Tibial nerve (tissue), 4 donors: ENCODE results near the gene MAP3K14. TPM values are rescaled to one million over a fixed set of nuclear protein-coding genes. Genes with fewer than 3 reads are reported as not detected.
A peak's percentile ranks its signal among the peaks of the same experiment; 100 is the strongest.

Experiments
- DNase-seq, 2 donors: peaks; one replicate each; pipeline ENCODE4 v3.0.0-alpha.2; 2019; ENCODE audit warnings: low spot score in 2 of 2
- H3K27ac ChIP-seq, 4 donors: fragments of 200-600 bp; sonication (generic) in 3 of 4; one replicate each; pipeline ENCODE4 v1.5.1; 2017 to 2019; ENCODE audit warnings: mild to moderate bottlenecking in 1 of 4
- H3K27me3 ChIP-seq, 2 donors: fragments of 200-600 bp; sonication (generic) in 1 of 2; one replicate each; pipeline versions ENCODE4 v1.5.1 to v1.6.0; 2017 to 2019
- H3K36me3 ChIP-seq, 3 donors: fragments of 200-600 bp; sonication (generic); one replicate each; pipeline ENCODE4 v1.5.1; 2018 to 2019
- H3K4me1 ChIP-seq, 4 donors: fragments of 200-600 bp; sonication (generic) in 3 of 4; one replicate each; pipeline ENCODE4 v1.5.1; 2017 to 2019
- H3K4me3 ChIP-seq, 4 donors: fragments of 200-600 bp; sonication (generic) in 3 of 4; one replicate each; pipeline ENCODE4 v1.5.1; 2017 to 2019; ENCODE audit warnings: mild to moderate bottlenecking in 1 of 4, moderate library complexity in 1 of 4
- H3K9me3 ChIP-seq, 4 donors: fragments of 200-600 bp; sonication (generic) in 3 of 4; one replicate each; pipeline ENCODE4 v1.5.1; 2017 to 2019
- EP300 ChIP-seq, 2 donors: sonication (generic); formaldehyde crosslinking; IDR thresholded peaks; one replicate each; pipeline ENCODE4 v1.6.1; 2017; ENCODE audit warnings: antibody characterized with exemption in 2 of 2, mild to moderate bottlenecking in 1 of 2
- POLR2A ChIP-seq, 2 donors: fragments of 450-650 bp; IDR thresholded peaks; one replicate each; pipeline ENCODE4 v1.6.1; 2017; ENCODE audit warnings: antibody characterized with exemption in 2 of 2, mild to moderate bottlenecking in 2 of 2, moderate library complexity in 2 of 2
- WGBS, 2 donors: methylation state at CpG; one replicate each; pipeline ENCODE4 v1.1.5; 2018; 5-methylcytosine and 5-hydroxymethylcytosine counted together
- total RNA-seq, 4 donors: library from RNA; depleted of rRNA; stranded (reverse); fragments of >200 nt; gene quantifications; one replicate each; pipeline ENCODE4 v1.1.0, GENCODE V29; 2016
- TF ChIP-seq, protein P1 (sequence below), 5 experiments: fragments of 200-600 bp in 3 of 5; fragments of 450-650 bp in 2 of 5; sonication (generic) in 3 of 5; IDR thresholded peaks; one replicate each; pipeline ENCODE4 v1.5.1; 2016 to 2019; ENCODE audit warnings: antibody characterized with exemption in 5 of 5, mild to moderate bottlenecking in 3 of 5, moderate library complexity in 2 of 5

MAP3K14 gene
- total RNA-seq, 4 donors from 2014 or later = 9.6 to 15.6 (median 13.3) TPM

DNA sequence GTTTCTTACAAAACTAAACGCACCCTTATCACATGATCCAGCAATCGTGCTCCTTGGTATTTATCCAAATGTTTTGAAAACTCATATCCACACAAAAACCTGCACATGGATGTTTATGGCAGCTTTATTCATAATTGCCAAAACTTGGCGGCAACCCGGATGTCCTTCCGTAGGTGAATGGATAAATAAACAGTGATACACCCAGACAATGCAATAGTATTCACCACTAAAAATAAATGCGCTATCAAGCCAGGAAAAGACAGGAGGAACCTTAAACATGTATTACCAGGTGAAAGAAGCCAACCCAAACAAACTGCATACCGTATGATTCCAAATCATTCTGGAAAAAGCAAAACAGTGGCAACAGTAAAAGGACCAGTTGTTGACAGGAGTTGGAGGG lies 64.9 kb downstream of the MAP3K14 start:
- H3K9me3 ChIP-seq = no peaks in the 10 kb centered on the region
- H3K27me3 ChIP-seq = peaks cover 0 to 7% of the 10 kb centered on the region in 2 donors
- H3K27ac ChIP-seq = no peak overlapping the region
- H3K4me3 ChIP-seq = no peak overlapping the region
- peaks cover 0 to 13% (median 6%) of the 10 kb centered on the region in 4 donors for H3K4me1 ChIP-seq
- DNase-seq = no peak
- TF ChIP-seq POLR2A (IDR thresholded peaks at IDR 0.05) (no peak), EP300 (IDR thresholded peaks at IDR 0.05) (no peak)
- TF ChIP-seq, protein P1, sequence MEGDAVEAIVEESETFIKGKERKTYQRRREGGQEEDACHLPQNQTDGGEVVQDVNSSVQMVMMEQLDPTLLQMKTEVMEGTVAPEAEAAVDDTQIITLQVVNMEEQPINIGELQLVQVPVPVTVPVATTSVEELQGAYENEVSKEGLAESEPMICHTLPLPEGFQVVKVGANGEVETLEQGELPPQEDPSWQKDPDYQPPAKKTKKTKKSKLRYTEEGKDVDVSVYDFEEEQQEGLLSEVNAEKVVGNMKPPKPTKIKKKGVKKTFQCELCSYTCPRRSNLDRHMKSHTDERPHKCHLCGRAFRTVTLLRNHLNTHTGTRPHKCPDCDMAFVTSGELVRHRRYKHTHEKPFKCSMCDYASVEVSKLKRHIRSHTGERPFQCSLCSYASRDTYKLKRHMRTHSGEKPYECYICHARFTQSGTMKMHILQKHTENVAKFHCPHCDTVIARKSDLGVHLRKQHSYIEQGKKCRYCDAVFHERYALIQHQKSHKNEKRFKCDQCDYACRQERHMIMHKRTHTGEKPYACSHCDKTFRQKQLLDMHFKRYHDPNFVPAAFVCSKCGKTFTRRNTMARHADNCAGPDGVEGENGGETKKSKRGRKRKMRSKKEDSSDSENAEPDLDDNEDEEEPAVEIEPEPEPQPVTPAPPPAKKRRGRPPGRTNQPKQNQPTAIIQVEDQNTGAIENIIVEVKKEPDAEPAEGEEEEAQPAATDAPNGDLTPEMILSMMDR (IDR thresholded peaks at IDR 0.05) = no peak
- no peaks in the 10 kb centered on the region for H3K36me3 ChIP-seq
- 56 to 57% methylated on average over 7 of the region's 7 CpGs for WGBS, 2 donors

DNA sequence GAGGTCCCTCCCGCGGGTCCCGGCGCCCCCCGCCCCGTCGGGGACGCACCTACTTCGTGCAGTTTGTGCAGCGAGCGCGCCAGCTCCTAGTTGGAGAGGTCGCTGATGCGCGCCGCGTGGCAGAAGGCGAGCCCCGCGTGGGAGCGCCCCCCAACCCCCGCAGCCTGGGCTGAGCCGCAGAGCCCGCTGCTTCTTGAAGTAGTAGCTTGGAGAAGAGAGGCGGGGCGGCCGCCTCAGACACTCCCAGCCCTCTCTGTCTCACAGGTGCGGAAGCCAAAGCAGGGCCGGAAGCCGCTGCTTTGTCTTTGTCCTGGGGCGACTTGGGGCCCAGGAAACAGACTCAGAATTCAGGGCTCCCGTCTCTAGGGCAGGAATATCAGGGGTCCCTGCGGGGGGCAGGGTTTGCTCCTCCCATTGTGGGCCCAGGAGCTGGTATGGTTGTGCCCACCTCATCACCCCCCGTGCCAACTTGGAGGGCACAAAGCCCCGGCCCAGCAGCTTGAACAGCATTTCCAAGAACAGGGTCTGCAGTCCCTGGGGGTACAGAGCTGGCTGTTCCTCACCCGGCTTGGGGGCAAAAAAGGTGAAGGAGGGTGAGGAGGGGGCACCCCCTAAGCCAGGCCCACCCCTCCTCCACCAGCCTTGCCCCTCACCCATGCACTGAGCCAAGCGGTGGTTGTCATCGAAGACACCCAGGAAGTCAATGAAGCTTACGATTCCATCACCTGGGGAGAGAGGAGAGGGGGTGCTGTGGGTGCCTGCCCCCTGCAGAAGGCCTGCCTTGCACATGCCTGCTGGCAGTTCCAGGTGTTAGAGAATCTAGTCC lies 68.5 kb downstream of the MAP3K14 start:
- Histone ChIP-seq H3K27ac (peak overlapping the region in 2 of 4 donors; percentile 20 to 87), H3K27me3 (peaks cover 0 to 16% of the 10 kb centered on the region in 2 donors), H3K4me1 (peaks cover 0 to 20% (median 11%) of the 10 kb centered on the region in 4 donors), H3K9me3 (no peaks in the 10 kb centered on the region), H3K4me3 (peak overlapping the region; percentile 14 to 72 (median 54)), H3K36me3 (peaks cover 0 to 20% (median 0%) of the 10 kb centered on the region in 3 donors)
- no peak for DNase-seq
- TF ChIP-seq POLR2A (IDR thresholded peaks at IDR 0.05) (no peak), EP300 (IDR thresholded peaks at IDR 0.05) (no peak)
- TF ChIP-seq, protein P1 (IDR thresholded peaks at IDR 0.05) = no peak
- WGBS, 2 donors = 28 to 30% methylated on average over 34 to 36 of the region's 39 CpGs

DNA sequence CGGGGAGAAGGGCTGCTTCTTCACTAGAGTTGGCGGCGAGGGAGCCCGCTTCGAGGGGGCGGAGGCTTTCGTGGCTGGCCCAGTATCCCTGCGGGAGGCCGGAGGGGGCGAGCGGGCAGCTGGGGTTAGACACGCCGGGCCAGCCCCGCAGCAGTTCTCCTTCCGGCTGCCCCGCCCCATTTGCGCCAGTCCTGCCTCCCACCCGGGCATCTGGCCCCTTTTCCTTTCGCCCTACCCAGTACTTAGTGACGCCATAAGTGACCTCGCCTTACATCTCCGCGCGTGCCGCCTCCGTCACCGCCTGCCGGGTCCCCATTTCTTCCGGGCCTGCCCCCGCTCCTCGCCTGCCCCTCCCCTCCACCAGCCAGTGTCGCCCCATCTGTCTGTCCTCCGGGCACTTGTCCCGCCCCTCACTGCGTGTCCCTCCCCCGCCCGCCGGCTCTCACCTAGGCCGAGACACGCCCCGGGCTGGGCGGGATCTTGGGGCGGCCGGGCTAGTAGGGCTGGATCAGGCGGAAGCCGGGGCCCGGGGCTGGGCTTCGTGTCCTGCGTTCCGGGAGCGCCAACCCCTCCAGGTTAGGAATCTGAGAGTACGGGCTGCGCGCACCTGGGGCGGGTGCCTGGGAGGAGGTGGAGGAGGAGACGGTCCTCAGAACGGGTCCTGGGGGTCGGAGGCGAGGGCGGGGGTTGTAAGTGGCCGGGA lies 69.2 kb downstream of the MAP3K14 start:
- Histone ChIP-seq H3K36me3 (peaks cover 0 to 28% (median 0%) of the 10 kb centered on the region in 3 donors), H3K27me3 (peaks cover 0 to 16% of the 10 kb centered on the region in 2 donors), H3K4me3 (peak overlapping the region; percentile 14 to 72 (median 54)), H3K4me1 (peaks cover 0 to 20% (median 11%) of the 10 kb centered on the region in 4 donors), H3K27ac (peak overlapping the region in 2 of 4 donors; percentile 20 to 87), H3K9me3 (no peaks in the 10 kb centered on the region)
- 1% methylated on average over 51 to 52 of the region's 61 CpGs for WGBS, 2 donors
- DNase-seq = peak; percentile 56 to 66
- TF ChIP-seq EP300 (IDR thresholded peaks at IDR 0.05) (no peak), POLR2A (IDR thresholded peaks at IDR 0.05) (peak in 1 of 2 donors; percentile 19)
- TF ChIP-seq, protein P1 (IDR thresholded peaks at IDR 0.05) = peak in 1 of 5 experiments; percentile 6

DNA sequence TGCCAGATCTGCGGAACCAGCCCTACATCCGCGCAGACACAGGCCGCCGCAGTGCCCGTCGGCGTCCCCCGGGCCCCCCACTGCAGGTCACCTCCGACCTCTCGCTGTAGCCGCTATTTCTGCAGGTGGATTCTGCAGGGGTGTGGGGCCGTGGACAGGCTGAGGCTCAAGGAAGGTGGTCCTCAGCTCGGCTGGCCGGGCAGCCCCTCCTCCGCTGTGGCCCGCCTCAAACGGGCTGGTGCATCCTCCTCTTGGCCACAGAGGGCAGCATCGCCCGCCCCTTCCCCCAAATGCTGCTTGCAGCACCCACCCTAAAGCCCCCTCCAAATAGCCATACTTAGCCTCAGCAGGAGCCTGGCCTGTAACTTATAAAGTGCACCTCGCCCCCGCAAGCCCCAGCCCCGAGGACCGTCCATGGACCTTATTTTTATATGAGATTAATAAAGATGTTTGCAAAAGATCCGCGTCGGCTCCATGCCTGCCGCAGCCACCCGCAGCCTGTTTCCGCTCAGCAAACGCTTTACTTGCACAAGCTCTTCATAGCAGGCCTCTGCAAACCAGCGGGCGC lies 69.9 kb downstream of the MAP3K14 start:
- H3K27ac ChIP-seq = peak overlapping the region in 1 of 4 donors; percentile 87
- 10 to 11% methylated on average over 28 to 33 of the region's 33 CpGs for WGBS, 2 donors
- no peak for DNase-seq

More for the DNA sequence above, 69.9 kb downstream of the MAP3K14 start:
- Histone ChIP-seq H3K4me3 (peak overlapping the region; percentile 14 to 72 (median 54)), H3K27me3 (peaks cover 0 to 16% of the 10 kb centered on the region in 2 donors), H3K9me3 (no peaks in the 10 kb centered on the region), H3K4me1 (peaks cover 0 to 20% (median 11%) of the 10 kb centered on the region in 4 donors), H3K36me3 (peaks cover 0 to 29% (median 0%) of the 10 kb centered on the region in 3 donors)
- TF ChIP-seq, protein P1 (IDR thresholded peaks at IDR 0.05) = peak in 2 of 5 experiments; percentile 25
- no peak for TF ChIP-seq EP300 (IDR thresholded peaks at IDR 0.05)
